ENCODE results near the gene ELP4.

DNA sequence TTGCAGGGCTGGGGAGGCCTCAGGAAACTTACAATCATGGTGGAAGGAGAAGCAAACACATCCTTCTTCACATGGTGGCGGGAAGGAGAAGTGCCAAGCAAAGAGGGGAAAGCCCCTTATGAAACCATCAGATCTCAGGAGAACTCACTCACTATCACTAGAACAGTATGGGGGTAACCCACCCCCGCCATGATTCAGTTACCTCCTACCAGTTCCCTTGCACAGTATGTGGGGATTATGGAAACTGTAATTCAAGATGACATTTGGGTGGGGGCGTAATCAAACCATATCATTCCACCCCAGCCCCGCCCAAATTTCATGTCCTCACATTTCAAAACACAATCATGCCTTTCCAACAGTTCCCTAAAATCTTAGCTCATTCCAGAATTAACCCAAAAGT is 16.3 kb upstream of the ELP4 start:
- TF ChIP-seq SMC3 (IDR thresholded peaks at IDR 0.05) (no peak), CTCF (IDR thresholded peaks at IDR 0.05) (no peak), POLR2A (IDR thresholded peaks at IDR 0.05; ENCODE audit: low read length) (no peak), MAZ (IDR thresholded peaks at IDR 0.05; ENCODE audit: borderline replicate concordance, low read depth, low read length) (no peak), EP300 (IDR thresholded peaks at IDR 0.05) (no peak), SREBF2 (IDR thresholded peaks at IDR 0.05) (no peak), MAX (IDR thresholded peaks at IDR 0.05) (no peak), RFX5 (IDR thresholded peaks at IDR 0.05) (no peak), GATA3 (IDR thresholded peaks at IDR 0.05; ENCODE audit: borderline replicate concordance) (no peak), RAD21 (conservative IDR thresholded peaks at IDR 0.05 in 1 of 2, IDR thresholded peaks at IDR 0.05 in 1 of 2) (no peak)

Data from A549 (cell line).